AG04449 (cell line): Measurements from ENCODE around the gene KLF12.

Experiments
- CTCF ChIA-PET: fragments of 350-600 bp; formaldehyde crosslinking; extraction: SDS; loops from one replicate; lab custom pipeline; 2021; ENCODE audit warnings: antibody characterized with exemption; lab: Yijun Ruan, JAX
- POLR2A ChIA-PET: fragments of 400-600, 350-600 bp; formaldehyde crosslinking; extraction: SDS; loops from one replicate; lab custom pipeline; 2020; ENCODE audit warnings: antibody characterized with exemption, inconsistent platforms; lab: Yijun Ruan, JAX
- DNase-seq: peaks from one replicate; pipeline ENCODE4 v3.0.0-alpha.2; 2010; ENCODE audit warnings: low read depth, low spot score
- H3K4me3 ChIP-seq: 2 replicates; pipeline ENCODE4 v1.5.1; 2011; ENCODE audit warnings: low read depth, mild to moderate bottlenecking, control low read depth, low read length
- TF ChIP-seq, protein P1 (sequence below): IDR thresholded peaks from one replicate; pipeline ENCODE4 v1.5.1; 2011; ENCODE audit warnings: mild to moderate bottlenecking, moderate library complexity, low read length, control low read depth, inconsistent platforms; ENCODE audit not compliant: insufficient read depth; ENCODE audit errors: missing control alignments

KLF12 gene

GRCh38 chr13:74168263-74168675 is 34.1 kb upstream of the KLF12 start:
- CTCF ChIA-PET = interaction anchor here (1.7 kb wide), 1 partner anchor 11 kb away, joined by 4 read pairs; no protein-coding TSS in a partner anchor
- no peak overlapping the region for H3K4me3 ChIP-seq
- POLR2A ChIA-PET = no interaction called here
- no peak for DNase-seq
- TF ChIP-seq, protein P1, sequence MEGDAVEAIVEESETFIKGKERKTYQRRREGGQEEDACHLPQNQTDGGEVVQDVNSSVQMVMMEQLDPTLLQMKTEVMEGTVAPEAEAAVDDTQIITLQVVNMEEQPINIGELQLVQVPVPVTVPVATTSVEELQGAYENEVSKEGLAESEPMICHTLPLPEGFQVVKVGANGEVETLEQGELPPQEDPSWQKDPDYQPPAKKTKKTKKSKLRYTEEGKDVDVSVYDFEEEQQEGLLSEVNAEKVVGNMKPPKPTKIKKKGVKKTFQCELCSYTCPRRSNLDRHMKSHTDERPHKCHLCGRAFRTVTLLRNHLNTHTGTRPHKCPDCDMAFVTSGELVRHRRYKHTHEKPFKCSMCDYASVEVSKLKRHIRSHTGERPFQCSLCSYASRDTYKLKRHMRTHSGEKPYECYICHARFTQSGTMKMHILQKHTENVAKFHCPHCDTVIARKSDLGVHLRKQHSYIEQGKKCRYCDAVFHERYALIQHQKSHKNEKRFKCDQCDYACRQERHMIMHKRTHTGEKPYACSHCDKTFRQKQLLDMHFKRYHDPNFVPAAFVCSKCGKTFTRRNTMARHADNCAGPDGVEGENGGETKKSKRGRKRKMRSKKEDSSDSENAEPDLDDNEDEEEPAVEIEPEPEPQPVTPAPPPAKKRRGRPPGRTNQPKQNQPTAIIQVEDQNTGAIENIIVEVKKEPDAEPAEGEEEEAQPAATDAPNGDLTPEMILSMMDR = no peak

GRCh38 chr13:74166261-74167004 is 32.2 kb upstream of the KLF12 start:
- TF ChIP-seq, protein P1 = no peak
- ChIA-PET CTCF (interaction anchor here (1.7 kb wide), 1 partner anchor 9 kb away, joined by 4 read pairs; no protein-coding TSS in a partner anchor), POLR2A (no interaction called here)
- no peak overlapping the region for H3K4me3 ChIP-seq
- DNase-seq = no peak

- POLR2A ChIA-PET = no interaction called here
- TF ChIP-seq, protein P1 = no peak
Measured at GRCh38 chr13:74162782-74163181, 28.6 kb upstream of the KLF12 start.

GRCh38 chr13:74162135-74162534 is 27.9 kb upstream of the KLF12 start:
- ChIA-PET CTCF (no interaction called here), POLR2A (no interaction called here)
- DNase-seq = no peak
- no peak overlapping the region for H3K4me3 ChIP-seq
- TF ChIP-seq, protein P1 = no peak

More at GRCh38 chr13:74162782-74163181, 28.6 kb upstream of the KLF12 start:
- H3K4me3 ChIP-seq = no peak overlapping the region
- CTCF ChIA-PET = no interaction called here
- no peak for DNase-seq

- TF ChIP-seq, protein P1 = no peak
- ChIA-PET POLR2A (no interaction called here), CTCF (no interaction called here)
- DNase-seq = no peak
- no peak overlapping the region for H3K4me3 ChIP-seq
Measured at GRCh38 chr13:74158571-74159352, 24.6 kb upstream of the KLF12 start.

GRCh38 chr13:74158028-74158427 is 23.8 kb upstream of the KLF12 start:
- H3K4me3 ChIP-seq = no peak overlapping the region
- TF ChIP-seq, protein P1 = no peak
- ChIA-PET POLR2A (interaction anchor here (0.6 kb wide), 1 partner anchor 778 kb away, joined by 3 read pairs; no protein-coding TSS in a partner anchor), CTCF (interaction anchor here (0.8 to 1.4 kb wide), 3 partner anchors 9 to 352 kb away, joined by 3 to 4 read pairs (median 3); no protein-coding TSS in a partner anchor)
- DNase-seq = no peak
